HepG2 (cell line): Measurements from ENCODE around the gene WDR62. TPM values are rescaled to one million over a fixed set of nuclear protein-coding genes. Genes with fewer than 3 reads are reported as not detected.
A peak's percentile ranks its signal among the peaks of the same experiment; 100 is the strongest.

Source experiments
- BORCS8-MEF2B ChIP-seq: sonication (generic); formaldehyde crosslinking; IDR thresholded peaks from 2 replicates; pipeline ENCODE4 v1.8.0; 2022; ENCODE audit warnings: mild to moderate bottlenecking, missing genetic modification reagents
- FLYWCH1 ChIP-seq: sonication (generic); formaldehyde crosslinking; IDR thresholded peaks from 2 replicates; pipeline ENCODE4 v1.8.1; 2023; ENCODE audit warnings: mild to moderate bottlenecking, missing genetic modification reagents
- KAT8 ChIP-seq: IDR thresholded peaks from 2 replicates; pipeline ENCODE4 v1.6.1; 2016; ENCODE audit warnings: missing genetic modification reagents, missing compliant biosample characterization
- KDM2A ChIP-seq: sonication (generic); formaldehyde crosslinking; IDR thresholded peaks from 2 replicates; pipeline ENCODE4 v1.4.0; 2020; ENCODE audit warnings: low read depth, missing genetic modification reagents, borderline replicate concordance
- KLF11 ChIP-seq: IDR thresholded peaks from 2 replicates; pipeline ENCODE4 v1.6.1; 2016; ENCODE audit warnings: missing compliant biosample characterization
- KMT2B ChIP-seq: IDR thresholded peaks from 2 replicates; pipeline ENCODE4 v1.6.1; 2016; ENCODE audit warnings: missing genetic modification reagents, missing compliant biosample characterization
- NFE2L1 ChIP-seq: sonication (generic); formaldehyde crosslinking; IDR thresholded peaks from 2 replicates; pipeline ENCODE4 v1.4.0; 2020; ENCODE audit warnings: missing genetic modification reagents, mild to moderate bottlenecking, borderline replicate concordance
- ONECUT2 ChIP-seq: sonication (generic); formaldehyde crosslinking; IDR thresholded peaks from 2 replicates; pipeline ENCODE4 v1.4.0; 2020; ENCODE audit warnings: missing genetic modification reagents
- PRPF4 ChIP-seq: fragments of 200-400 bp; formaldehyde crosslinking; IDR thresholded peaks from 2 replicates; pipeline ENCODE4 v1.6.1; 2016; ENCODE audit warnings: low read length, low read depth; ENCODE audit not compliant: poor library complexity, severe bottlenecking
- SAP130 ChIP-seq: IDR thresholded peaks from 2 replicates; pipeline ENCODE4 v1.6.1; 2016; ENCODE audit warnings: low read depth
- SYNCRIP ChIP-seq: fragments of 200-400 bp; formaldehyde crosslinking; IDR thresholded peaks from 2 replicates; pipeline ENCODE4 v1.6.1; 2018; ENCODE audit warnings: mild to moderate bottlenecking, low read depth, low read length; ENCODE audit not compliant: insufficient read depth
- THAP11 ChIP-seq: IDR thresholded peaks from 2 replicates; pipeline ENCODE4 v1.6.1; 2016; ENCODE audit warnings: missing biosample characterization, missing genetic modification reagents
- TOPORS ChIP-seq: sonication (generic); formaldehyde crosslinking; IDR thresholded peaks from 2 replicates; pipeline ENCODE4 v1.8.0; 2023; ENCODE audit warnings: mild to moderate bottlenecking, missing genetic modification reagents
- ZFY ChIP-seq: sonication (generic); formaldehyde crosslinking; IDR thresholded peaks from 2 replicates; pipeline ENCODE4 v1.4.0; 2020; ENCODE audit warnings: missing genetic modification reagents
- ZNF101 ChIP-seq: sonication (generic); formaldehyde crosslinking; IDR thresholded peaks from 2 replicates; pipeline ENCODE4 v1.4.0; 2020; ENCODE audit warnings: mild to moderate bottlenecking, low read depth, missing genetic modification reagents, borderline replicate concordance
- polyA plus RNA-seq, 8 experiments: library from polyadenylated mRNA; depleted of rRNA in 3 of 8; stranded (reverse) in 7 of 8; unstranded in 1 of 8; fragments of >200 nt; fragmentation: Illumina TruSeq in 4 of 8; extraction: Trizol in 4 of 8; gene quantifications; 2 replicates each; pipeline versions ENCODE4 v1.2.1 to v1.2.3, GENCODE V29; 2011 to 2016; ENCODE audit warnings: low read depth in 4 of 8, missing spikeins in 1 of 8, mixed read lengths in 1 of 8; ENCODE audit not compliant: insufficient read depth in 1 of 8
- total RNA-seq, 5 experiments: library from RNA; depleted of rRNA; stranded (reverse); fragments of >200 nt; fragmentation: Illumina TruSeq; extraction: Trizol; gene quantifications; 2 replicates each; pipeline ENCODE4 v1.2.3, GENCODE V29; 2016; ENCODE audit warnings: low read depth in 1 of 5
- TF ChIP-seq, protein P1 (sequence below): sonication (generic); formaldehyde crosslinking; IDR thresholded peaks from 2 replicates; pipeline ENCODE4 v1.4.0; 2020; ENCODE audit warnings: missing genetic modification reagents, borderline replicate concordance
- TF ChIP-seq, protein P2 (sequence below): IDR thresholded peaks from 2 replicates; pipeline ENCODE4 v1.6.1; 2012; ENCODE audit warnings: inconsistent platforms
- TF ChIP-seq, protein P3 (sequence below): sonication (generic); formaldehyde crosslinking; IDR thresholded peaks from 2 replicates; pipeline ENCODE4 v1.4.0; 2020; ENCODE audit warnings: mild to moderate bottlenecking, missing genetic modification reagents
- TF ChIP-seq, protein P4 (sequence below): IDR thresholded peaks from 2 replicates; pipeline ENCODE4 v1.6.1; 2012; ENCODE audit warnings: low read length, improper control_type of control experiment

The WDR62 gene
- total and polyA plus RNA-seq, 2 of the 13 experiments (the other 11 are each of a cell fraction or from before 2014, with no cell fraction given): 5.8 to 12.5 TPM

DNA sequence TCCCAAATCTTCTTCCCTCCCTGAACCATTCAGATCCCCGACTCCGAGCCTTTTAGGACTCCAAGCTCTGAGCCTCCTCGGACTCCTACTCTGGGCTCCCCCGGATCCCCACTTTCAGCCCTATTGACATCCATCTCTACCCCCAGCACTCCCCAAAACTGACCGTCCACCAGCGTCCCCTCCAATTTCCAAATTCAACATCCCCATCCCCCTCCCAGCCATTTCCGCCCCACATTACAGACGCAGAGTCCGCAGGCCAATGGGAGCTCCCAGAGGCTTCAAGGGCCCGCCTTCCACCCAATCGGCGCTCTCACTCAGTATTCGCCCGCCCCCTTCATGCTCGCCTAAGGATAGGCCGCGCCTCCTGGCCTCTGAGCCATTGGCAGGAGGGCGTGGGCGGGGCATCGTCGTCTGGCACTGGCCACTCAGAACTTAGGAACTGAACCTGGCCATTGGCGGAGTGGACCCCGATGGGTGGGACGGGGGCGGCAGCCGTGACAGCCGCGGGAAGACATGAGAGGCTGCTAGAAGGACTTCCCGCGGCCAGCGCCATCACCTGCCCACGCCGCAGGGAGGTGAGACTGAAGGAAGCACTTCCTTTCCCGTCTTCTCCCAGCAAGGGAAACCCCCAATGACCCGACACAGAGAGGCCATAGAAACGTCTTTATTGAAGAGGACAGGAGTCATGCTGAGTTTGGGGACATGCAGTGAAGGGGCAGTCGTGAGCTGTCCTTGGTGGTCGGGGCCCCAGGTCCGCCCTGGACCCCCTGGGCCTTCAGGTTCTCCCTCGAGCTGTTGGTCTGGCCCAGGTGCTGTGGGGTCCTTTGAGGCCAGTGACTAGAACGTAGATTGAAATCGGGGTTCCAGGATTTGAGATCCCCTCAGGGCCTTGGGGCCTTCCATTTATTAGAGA is 40.4 kb upstream of the WDR62 start, which contains the start of gene ALKBH6 (continued):
- TF ChIP-seq, protein P1, sequence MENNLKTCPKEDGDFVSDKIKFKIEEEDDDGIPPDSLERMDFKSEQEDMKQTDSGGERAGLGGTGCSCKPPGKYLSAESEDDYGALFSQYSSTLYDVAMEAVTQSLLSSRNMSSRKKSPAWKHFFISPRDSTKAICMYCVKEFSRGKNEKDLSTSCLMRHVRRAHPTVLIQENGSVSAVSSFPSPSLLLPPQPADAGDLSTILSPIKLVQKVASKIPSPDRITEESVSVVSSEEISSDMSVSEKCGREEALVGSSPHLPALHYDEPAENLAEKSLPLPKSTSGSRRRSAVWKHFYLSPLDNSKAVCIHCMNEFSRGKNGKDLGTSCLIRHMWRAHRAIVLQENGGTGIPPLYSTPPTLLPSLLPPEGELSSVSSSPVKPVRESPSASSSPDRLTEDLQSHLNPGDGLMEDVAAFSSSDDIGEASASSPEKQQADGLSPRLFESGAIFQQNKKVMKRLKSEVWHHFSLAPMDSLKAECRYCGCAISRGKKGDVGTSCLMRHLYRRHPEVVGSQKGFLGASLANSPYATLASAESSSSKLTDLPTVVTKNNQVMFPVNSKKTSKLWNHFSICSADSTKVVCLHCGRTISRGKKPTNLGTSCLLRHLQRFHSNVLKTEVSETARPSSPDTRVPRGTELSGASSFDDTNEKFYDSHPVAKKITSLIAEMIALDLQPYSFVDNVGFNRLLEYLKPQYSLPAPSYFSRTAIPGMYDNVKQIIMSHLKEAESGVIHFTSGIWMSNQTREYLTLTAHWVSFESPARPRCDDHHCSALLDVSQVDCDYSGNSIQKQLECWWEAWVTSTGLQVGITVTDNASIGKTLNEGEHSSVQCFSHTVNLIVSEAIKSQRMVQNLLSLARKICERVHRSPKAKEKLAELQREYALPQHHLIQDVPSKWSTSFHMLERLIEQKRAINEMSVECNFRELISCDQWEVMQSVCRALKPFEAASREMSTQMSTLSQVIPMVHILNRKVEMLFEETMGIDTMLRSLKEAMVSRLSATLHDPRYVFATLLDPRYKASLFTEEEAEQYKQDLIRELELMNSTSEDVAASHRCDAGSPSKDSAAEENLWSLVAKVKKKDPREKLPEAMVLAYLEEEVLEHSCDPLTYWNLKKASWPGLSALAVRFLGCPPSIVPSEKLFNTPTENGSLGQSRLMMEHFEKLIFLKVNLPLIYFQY (CRISPR knock-in tag): no peak
- TF ChIP-seq FLYWCH1 (CRISPR knock-in tag) (0 out of 2 replicates have a peak, but pooled peaks have one; percentile 49), ZNF101 (CRISPR knock-in tag) (no peak), KAT8 (peak; percentile 56; the same call in 1 of the 2 replicates), THAP11 (CRISPR knock-in tag) (peak; percentile 61), NFE2L1 (no peak), KDM2A (CRISPR knock-in tag) (peak; percentile 62; the same call in 1 of the 2 replicates), ZFY (CRISPR knock-in tag) (peak; percentile 53; the same call in 1 of the 2 replicates), SAP130 (CRISPR knock-in tag) (peak; percentile 94), BORCS8-MEF2B (CRISPR knock-in tag) (peak; percentile 41; the same call in 1 of the 2 replicates), KMT2B (0 out of 2 replicates have a peak, but pooled peaks have one; percentile 49), TOPORS (no peak), ONECUT2 (CRISPR knock-in tag) (no peak), PRPF4 (peak; percentile 17), SYNCRIP (no peak), KLF11 (CRISPR knock-in tag) (peak; percentile 41; the same call in 1 of the 2 replicates)
- TF ChIP-seq, protein P2, sequence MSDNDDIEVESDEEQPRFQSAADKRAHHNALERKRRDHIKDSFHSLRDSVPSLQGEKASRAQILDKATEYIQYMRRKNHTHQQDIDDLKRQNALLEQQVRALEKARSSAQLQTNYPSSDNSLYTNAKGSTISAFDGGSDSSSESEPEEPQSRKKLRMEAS: peak; percentile 87
- TF ChIP-seq, protein P3, sequence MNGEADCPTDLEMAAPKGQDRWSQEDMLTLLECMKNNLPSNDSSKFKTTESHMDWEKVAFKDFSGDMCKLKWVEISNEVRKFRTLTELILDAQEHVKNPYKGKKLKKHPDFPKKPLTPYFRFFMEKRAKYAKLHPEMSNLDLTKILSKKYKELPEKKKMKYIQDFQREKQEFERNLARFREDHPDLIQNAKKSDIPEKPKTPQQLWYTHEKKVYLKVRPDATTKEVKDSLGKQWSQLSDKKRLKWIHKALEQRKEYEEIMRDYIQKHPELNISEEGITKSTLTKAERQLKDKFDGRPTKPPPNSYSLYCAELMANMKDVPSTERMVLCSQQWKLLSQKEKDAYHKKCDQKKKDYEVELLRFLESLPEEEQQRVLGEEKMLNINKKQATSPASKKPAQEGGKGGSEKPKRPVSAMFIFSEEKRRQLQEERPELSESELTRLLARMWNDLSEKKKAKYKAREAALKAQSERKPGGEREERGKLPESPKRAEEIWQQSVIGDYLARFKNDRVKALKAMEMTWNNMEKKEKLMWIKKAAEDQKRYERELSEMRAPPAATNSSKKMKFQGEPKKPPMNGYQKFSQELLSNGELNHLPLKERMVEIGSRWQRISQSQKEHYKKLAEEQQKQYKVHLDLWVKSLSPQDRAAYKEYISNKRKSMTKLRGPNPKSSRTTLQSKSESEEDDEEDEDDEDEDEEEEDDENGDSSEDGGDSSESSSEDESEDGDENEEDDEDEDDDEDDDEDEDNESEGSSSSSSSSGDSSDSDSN (CRISPR knock-in tag): no peak
- TF ChIP-seq, protein P4, sequence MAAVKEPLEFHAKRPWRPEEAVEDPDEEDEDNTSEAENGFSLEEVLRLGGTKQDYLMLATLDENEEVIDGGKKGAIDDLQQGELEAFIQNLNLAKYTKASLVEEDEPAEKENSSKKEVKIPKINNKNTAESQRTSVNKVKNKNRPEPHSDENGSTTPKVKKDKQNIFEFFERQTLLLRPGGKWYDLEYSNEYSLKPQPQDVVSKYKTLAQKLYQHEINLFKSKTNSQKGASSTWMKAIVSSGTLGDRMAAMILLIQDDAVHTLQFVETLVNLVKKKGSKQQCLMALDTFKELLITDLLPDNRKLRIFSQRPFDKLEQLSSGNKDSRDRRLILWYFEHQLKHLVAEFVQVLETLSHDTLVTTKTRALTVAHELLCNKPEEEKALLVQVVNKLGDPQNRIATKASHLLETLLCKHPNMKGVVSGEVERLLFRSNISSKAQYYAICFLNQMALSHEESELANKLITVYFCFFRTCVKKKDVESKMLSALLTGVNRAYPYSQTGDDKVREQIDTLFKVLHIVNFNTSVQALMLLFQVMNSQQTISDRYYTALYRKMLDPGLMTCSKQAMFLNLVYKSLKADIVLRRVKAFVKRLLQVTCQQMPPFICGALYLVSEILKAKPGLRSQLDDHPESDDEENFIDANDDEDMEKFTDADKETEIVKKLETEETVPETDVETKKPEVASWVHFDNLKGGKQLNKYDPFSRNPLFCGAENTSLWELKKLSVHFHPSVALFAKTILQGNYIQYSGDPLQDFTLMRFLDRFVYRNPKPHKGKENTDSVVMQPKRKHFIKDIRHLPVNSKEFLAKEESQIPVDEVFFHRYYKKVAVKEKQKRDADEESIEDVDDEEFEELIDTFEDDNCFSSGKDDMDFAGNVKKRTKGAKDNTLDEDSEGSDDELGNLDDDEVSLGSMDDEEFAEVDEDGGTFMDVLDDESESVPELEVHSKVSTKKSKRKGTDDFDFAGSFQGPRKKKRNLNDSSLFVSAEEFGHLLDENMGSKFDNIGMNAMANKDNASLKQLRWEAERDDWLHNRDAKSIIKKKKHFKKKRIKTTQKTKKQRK: peak; percentile 51; the same call in 1 of the 2 replicates
